ENCODE measurements around the gene ENDOV.

The ENDOV gene

GRCh38 chr17:80384078-80384960, 30.6 kb upstream of the ENDOV start:
- DNase-seq (ENCODE audit: extremely low spot score) = no peak
- TF ChIP-seq ELF4 (IDR thresholded peaks at IDR 0.05) (no peak), FOXM1 (IDR thresholded peaks at IDR 0.05; ENCODE audit: borderline replicate concordance) (no peak), HDGF (IDR thresholded peaks at IDR 0.05; ENCODE audit: borderline replicate concordance) (no peak), TARDBP (IDR thresholded peaks at IDR 0.05) (no peak), SP1 (IDR thresholded peaks at IDR 0.05) (no peak), SUZ12 (IDR thresholded peaks at IDR 0.05) (no peak), PKNOX1 (IDR thresholded peaks at IDR 0.05) (no peak), LEF1 (IDR thresholded peaks at IDR 0.05; ENCODE audit: borderline replicate concordance) (no peak), FOXK2 (IDR thresholded peaks at IDR 0.05) (no peak), CTBP1 (IDR thresholded peaks at IDR 0.05; ENCODE audit: borderline replicate concordance) (no peak), BHLHE40 (IDR thresholded peaks at IDR 0.05; ENCODE audit: borderline replicate concordance) (no peak), NFRKB (IDR thresholded peaks at IDR 0.05) (no peak), L3MBTL2 (conservative IDR thresholded peaks at IDR 0.05) (no peak), ARNT (IDR thresholded peaks at IDR 0.05) (no peak), ZNF384 (IDR thresholded peaks at IDR 0.05) (no peak)
- POLR2A ChIA-PET = no interaction called here
- CTCF ChIA-PET = interaction anchor here (0.8 kb wide), 1 partner anchor 77 kb away, joined by 3 read pairs; no protein-coding TSS in a partner anchor

- TF ChIP-seq L3MBTL2 (conservative IDR thresholded peaks at IDR 0.05) (no peak), TARDBP (IDR thresholded peaks at IDR 0.05) (no peak), PKNOX1 (IDR thresholded peaks at IDR 0.05) (no peak), ARNT (IDR thresholded peaks at IDR 0.05) (no peak), NFRKB (IDR thresholded peaks at IDR 0.05) (no peak), FOXK2 (IDR thresholded peaks at IDR 0.05) (no peak), ZNF384 (IDR thresholded peaks at IDR 0.05) (no peak), CTBP1 (IDR thresholded peaks at IDR 0.05; ENCODE audit: borderline replicate concordance) (no peak), FOXM1 (IDR thresholded peaks at IDR 0.05; ENCODE audit: borderline replicate concordance) (no peak), BHLHE40 (IDR thresholded peaks at IDR 0.05; ENCODE audit: borderline replicate concordance) (no peak), LEF1 (IDR thresholded peaks at IDR 0.05; ENCODE audit: borderline replicate concordance) (no peak), SUZ12 (IDR thresholded peaks at IDR 0.05) (no peak), SP1 (IDR thresholded peaks at IDR 0.05) (no peak), FOXA1 (IDR thresholded peaks at IDR 0.05) (no peak), ELF4 (IDR thresholded peaks at IDR 0.05) (no peak)
- no peak for DNase-seq (ENCODE audit: extremely low spot score)
- POLR2A ChIA-PET = no interaction called here
- CTCF ChIA-PET = interaction anchor here (0.8 kb wide), 1 partner anchor 77 kb away, joined by 3 read pairs; no protein-coding TSS in a partner anchor
These were observed 29.9 kb upstream of the ENDOV start for GRCh38 chr17:80385046-80385445.

- POLR2A ChIA-PET = no interaction called here
These were observed 28.6 kb upstream of the ENDOV start for GRCh38 chr17:80386341-80386740.

GRCh38 chr17:80387071-80387470, 27.9 kb upstream of the ENDOV start:
- POLR2A ChIA-PET = no interaction called here
- CTCF ChIA-PET = no interaction called here
- TF ChIP-seq LEF1 (IDR thresholded peaks at IDR 0.05; ENCODE audit: borderline replicate concordance) (no peak), FOXM1 (IDR thresholded peaks at IDR 0.05; ENCODE audit: borderline replicate concordance) (no peak), SUZ12 (IDR thresholded peaks at IDR 0.05) (no peak), BHLHE40 (IDR thresholded peaks at IDR 0.05; ENCODE audit: borderline replicate concordance) (no peak), ARNT (IDR thresholded peaks at IDR 0.05) (no peak), ELF4 (IDR thresholded peaks at IDR 0.05) (no peak), HDGF (IDR thresholded peaks at IDR 0.05; ENCODE audit: borderline replicate concordance) (no peak)
- DNase-seq (ENCODE audit: extremely low spot score) = no peak

More at GRCh38 chr17:80386341-80386740, 28.6 kb upstream of the ENDOV start:
- TF ChIP-seq PKNOX1 (IDR thresholded peaks at IDR 0.05) (no peak), ELF4 (IDR thresholded peaks at IDR 0.05) (no peak), LEF1 (IDR thresholded peaks at IDR 0.05; ENCODE audit: borderline replicate concordance) (no peak), FOXA1 (IDR thresholded peaks at IDR 0.05) (no peak), BHLHE40 (IDR thresholded peaks at IDR 0.05; ENCODE audit: borderline replicate concordance) (no peak), L3MBTL2 (conservative IDR thresholded peaks at IDR 0.05) (no peak), CTBP1 (IDR thresholded peaks at IDR 0.05; ENCODE audit: borderline replicate concordance) (no peak), FOXM1 (IDR thresholded peaks at IDR 0.05; ENCODE audit: borderline replicate concordance) (no peak), ARNT (IDR thresholded peaks at IDR 0.05) (no peak), NFRKB (IDR thresholded peaks at IDR 0.05) (no peak), SUZ12 (IDR thresholded peaks at IDR 0.05) (no peak), HDGF (IDR thresholded peaks at IDR 0.05; ENCODE audit: borderline replicate concordance) (no peak), SP1 (IDR thresholded peaks at IDR 0.05) (no peak), TARDBP (IDR thresholded peaks at IDR 0.05) (no peak)
- no peak for DNase-seq (ENCODE audit: extremely low spot score)
- CTCF ChIA-PET = no interaction called here

- DNase-seq (ENCODE audit: extremely low spot score) = no peak
- ChIA-PET CTCF (no interaction called here), POLR2A (interaction anchor here (0.6 kb wide), 1 partner anchor 380 kb away, joined by 3 read pairs; no protein-coding TSS in a partner anchor)
- TF ChIP-seq ELF4 (IDR thresholded peaks at IDR 0.05) (no peak), CTBP1 (IDR thresholded peaks at IDR 0.05; ENCODE audit: borderline replicate concordance) (no peak)
These were observed 26.8 kb upstream of the ENDOV start for GRCh38 chr17:80388175-80388574.

GRCh38 chr17:80388601-80389000, 26.4 kb upstream of the ENDOV start:
- DNase-seq (ENCODE audit: extremely low spot score) = no peak
- CTCF ChIA-PET = no interaction called here
- POLR2A ChIA-PET = no interaction called here
- TF ChIP-seq ZNF384 (IDR thresholded peaks at IDR 0.05) (no peak), HDGF (IDR thresholded peaks at IDR 0.05; ENCODE audit: borderline replicate concordance) (no peak), FOXM1 (IDR thresholded peaks at IDR 0.05; ENCODE audit: borderline replicate concordance) (no peak), PKNOX1 (IDR thresholded peaks at IDR 0.05) (no peak), BHLHE40 (IDR thresholded peaks at IDR 0.05; ENCODE audit: borderline replicate concordance) (no peak), L3MBTL2 (conservative IDR thresholded peaks at IDR 0.05) (no peak), ARNT (IDR thresholded peaks at IDR 0.05) (no peak), SUZ12 (IDR thresholded peaks at IDR 0.05) (no peak), ELF4 (IDR thresholded peaks at IDR 0.05) (no peak), FOXA1 (IDR thresholded peaks at IDR 0.05) (no peak), FOXK2 (IDR thresholded peaks at IDR 0.05) (no peak), CTBP1 (IDR thresholded peaks at IDR 0.05; ENCODE audit: borderline replicate concordance) (no peak), NFRKB (IDR thresholded peaks at IDR 0.05) (no peak), LEF1 (IDR thresholded peaks at IDR 0.05; ENCODE audit: borderline replicate concordance) (no peak), TARDBP (IDR thresholded peaks at IDR 0.05) (no peak), SP1 (IDR thresholded peaks at IDR 0.05) (no peak)
